Transverse colon (tissue), 4 donors: Measurements from ENCODE around the gene ZNF789. TPM values are rescaled to one million over a fixed set of nuclear protein-coding genes. Genes with fewer than 3 reads are reported as not detected.
A peak's percentile ranks its signal among the peaks of the same experiment; 100 is the strongest.
"Not testable (repeated sequence)": the region's sequence is repeated elsewhere in the genome, so short reads cannot be mapped to it uniquely, and the experiment has no call there.

ENCODE experiments used
- DNase-seq: peaks from one replicate; pipeline ENCODE4 v3.0.0-alpha.2; 2019
- H3K27ac ChIP-seq, 4 donors: fragments of 200-600 bp; sonication (generic); 2 replicates each; pipeline ENCODE4 v1.5.1; 2016 to 2018; ENCODE audit warnings: inconsistent platforms in 4 of 4
- H3K27me3 ChIP-seq: fragments of 200-600 bp; sonication (generic); 2 replicates; pipeline ENCODE4 v1.5.1; 2017; ENCODE audit warnings: inconsistent platforms
- H3K36me3 ChIP-seq, 4 donors: fragments of 200-600 bp; sonication (generic); 2 replicates each; pipeline ENCODE4 v1.5.1; 2017 to 2019; ENCODE audit warnings: inconsistent platforms in 4 of 4
- H3K4me1 ChIP-seq, 4 donors: fragments of 200-600 bp; sonication (generic); 2 replicates each; pipeline ENCODE4 v1.5.1; 2017 to 2020; ENCODE audit warnings: inconsistent platforms in 4 of 4
- H3K4me3 ChIP-seq, 4 donors: fragments of 200-600 bp; sonication (generic); 1 replicate in 1 of 4; 2 replicates in 3 of 4; pipeline versions ENCODE4 v1.5.1 to v1.6.1; 2017 to 2019; ENCODE audit warnings: inconsistent platforms in 4 of 4
- H3K9me3 ChIP-seq, 2 donors: fragments of 200-600 bp; sonication (generic); 2 replicates each; pipeline ENCODE4 v1.5.1; 2017 to 2019; ENCODE audit warnings: inconsistent platforms in 2 of 2
- CTCF ChIP-seq, 5 experiments: fragments of 200-600 bp in 3 of 5; fragments of 450-650 bp in 2 of 5; sonication (generic) in 3 of 5; IDR thresholded peaks; 1 replicate in 2 of 5; 2 replicates in 3 of 5; pipeline ENCODE4 v1.5.1; 2016 to 2017; ENCODE audit warnings: antibody characterized with exemption in 5 of 5, inconsistent platforms in 3 of 5, mild to moderate bottlenecking in 2 of 5, moderate library complexity in 1 of 5
- EP300 ChIP-seq: sonication (generic); formaldehyde crosslinking; IDR thresholded peaks from one replicate; pipeline ENCODE4 v1.6.1; 2017; ENCODE audit warnings: antibody characterized with exemption, low read depth
- POLR2A ChIP-seq: fragments of 450-650 bp; IDR thresholded peaks from one replicate; pipeline ENCODE4 v1.6.1; 2016; ENCODE audit warnings: antibody characterized with exemption, mild to moderate bottlenecking, moderate library complexity
- POLR2AphosphoS5 ChIP-seq, 3 donors: sonication (generic); formaldehyde crosslinking; IDR thresholded peaks; one replicate each; pipeline ENCODE4 v1.6.1; 2016; ENCODE audit warnings: antibody characterized with exemption in 3 of 3
- WGBS, 2 donors: methylation state at CpG; one replicate each; pipeline ENCODE4 v1.1.5; 2018; ENCODE audit warnings: low coverage in 1 of 2; 5-methylcytosine and 5-hydroxymethylcytosine counted together
- in situ Hi-C, 4 donors: fragments of 200-750 bp; cut with MboI; loops; one replicate each; pipeline versions ENCODE4 v1.15.0 to v1.15.1; 2017; ENCODE audit warnings: low sequenced_read_pairs in 3 of 4, low pct_ligation_motif_present in 1 of 4, low pct_unique_long_range_greater_than_20kb in 1 of 4
- intact Hi-C: fragments of 100-400 bp; cut with DNase I; formaldehyde crosslinking; loops from one replicate; pipeline ENCODE4 v1.15.1; 2023; ENCODE audit warnings: low total_unique reads
- total RNA-seq, 4 donors: library from RNA; depleted of rRNA; stranded (reverse); fragments of >200 nt; gene quantifications; one replicate each; pipeline ENCODE4 v1.1.0, GENCODE V29; 2016

The ZNF789 gene
- 10 to 100 TPM; 17.2 to 30.7 (median 20.1) TPM for total RNA-seq

DNA sequence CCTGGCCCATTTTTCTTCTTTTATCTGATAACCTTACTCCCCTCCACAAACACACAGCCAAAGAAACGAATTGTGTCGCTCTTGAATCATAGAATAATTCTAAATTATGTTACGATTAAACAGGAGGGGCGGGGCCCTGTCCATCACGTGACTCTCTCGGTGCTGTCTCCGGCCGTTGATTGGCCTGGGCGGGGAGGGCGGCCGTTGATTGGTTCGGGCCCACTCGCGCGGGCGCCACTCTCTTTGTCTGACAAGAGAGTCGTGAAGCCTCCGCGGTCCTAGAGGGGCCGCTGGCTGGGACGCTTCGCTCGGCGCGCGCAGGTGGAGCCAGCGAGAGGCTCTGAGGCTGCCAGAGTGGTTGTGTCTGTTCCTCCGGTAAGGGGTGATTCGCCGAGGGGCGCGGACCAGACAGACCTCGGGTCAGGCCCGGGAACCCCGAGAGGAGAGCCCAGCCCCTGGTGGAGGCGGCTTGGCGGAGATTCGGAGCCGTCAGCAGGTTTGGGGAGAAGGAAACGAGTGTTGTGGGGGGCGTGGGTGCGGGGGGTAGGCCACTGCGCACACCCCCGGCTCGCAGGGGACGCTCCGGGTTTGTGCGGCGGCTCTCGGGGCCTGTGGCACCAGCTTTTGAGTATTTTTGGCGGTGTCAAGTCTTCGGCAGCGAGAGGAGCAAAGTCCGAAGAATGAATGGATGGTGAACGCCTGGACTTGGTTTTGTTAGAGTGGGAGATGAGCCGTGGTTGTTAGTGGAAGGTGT, at the start of gene ZNF789:
TSS of gene ZNF789 (plus strand) at position 330 of the 754 bp plus-strand sequence. CDS start 3,567 bp downstream, outside the sequence.
- Histone ChIP-seq H3K4me1 (peaks cover 6 to 18% (median 14%) of the 10 kb centered on the region in 4 donors), H3K27me3 (no peaks in the 10 kb centered on the region), H3K9me3 (no peaks in the 10 kb centered on the region), H3K4me3 (peak within 1 kb of the TSS; percentile 71 to 91 (median 82)), H3K36me3 (no peaks in the 10 kb centered on the region), H3K27ac (peak within 1 kb of the TSS; percentile 90 to 96 (median 93))
- in situ Hi-C loops (no loop called here), intact Hi-C loops (no loop called here)
- peak; percentile 98 for DNase-seq
- WGBS, 2 donors, result 0% methylated on average over 1 to 55 of the region's 56 CpGs
- TF ChIP-seq POLR2A (peak; percentile 78), POLR2AphosphoS5 (IDR thresholded peaks at IDR 0.05) (peak; percentile 56 to 73 (median 67)), EP300 (no peak), CTCF (IDR thresholded peaks at IDR 0.05) (no peak)

DNA sequence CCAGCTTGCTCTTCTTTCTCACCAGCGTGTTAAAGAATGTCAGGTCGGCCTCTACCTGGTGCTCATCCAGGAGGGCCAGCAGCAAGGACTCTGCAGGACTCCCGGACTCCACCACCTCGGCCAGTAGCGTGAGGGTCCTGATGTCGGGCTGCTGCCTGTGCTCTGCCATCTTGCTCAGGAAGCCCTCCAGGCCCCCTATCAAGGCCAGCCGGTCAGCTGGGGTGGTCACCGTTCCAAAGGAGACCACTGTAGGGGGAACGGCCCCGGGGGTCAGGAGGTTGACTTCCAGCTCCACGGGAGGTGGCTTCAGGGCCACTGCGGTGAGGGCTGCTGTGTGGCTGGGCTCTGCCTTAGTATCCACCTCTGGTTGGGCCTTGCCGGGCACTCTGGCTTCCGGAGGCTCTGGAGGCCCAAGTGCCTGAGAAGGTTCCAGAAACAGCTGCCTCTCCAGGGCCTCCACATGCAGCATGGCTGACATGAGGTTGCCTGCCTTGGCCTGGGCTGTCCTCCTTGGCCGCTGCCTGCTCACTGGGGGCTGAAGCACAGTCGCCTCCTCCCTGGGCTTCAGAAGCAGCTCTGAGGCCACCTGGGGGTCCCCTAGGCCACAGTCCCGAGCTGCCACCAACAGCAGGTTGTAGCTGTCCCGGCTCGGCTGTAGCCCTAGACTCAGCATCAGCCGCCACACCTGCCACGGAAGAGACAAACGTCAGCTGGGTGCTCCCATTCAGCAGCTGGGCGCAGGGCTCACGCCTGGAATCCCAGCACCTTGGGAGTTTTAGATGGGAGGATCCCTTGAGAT, 47.6 kb upstream of the ZNF789 start:
- DNase-seq, result no peak
- Histone ChIP-seq H3K27ac (no peak overlapping the region), H3K4me1 (no peaks in the 10 kb centered on the region), H3K36me3 (peaks cover 0 to 13% (median 4%) of the 10 kb centered on the region in 4 donors), H3K4me3 (no peak overlapping the region), H3K27me3 (no peaks in the 10 kb centered on the region), H3K9me3 (no peaks in the 10 kb centered on the region)
- in situ Hi-C loops (no loop called here), intact Hi-C loops (no loop called here)
- WGBS, 2 donors, result 95% methylated on average over 19 of the region's 24 CpGs; no CpG with 5 or more reads in 1 of the 2 donors
- TF ChIP-seq POLR2AphosphoS5 (IDR thresholded peaks at IDR 0.05), result no peak
- no peak for TF ChIP-seq EP300
- TF ChIP-seq CTCF (IDR thresholded peaks at IDR 0.05), result no peak

DNA sequence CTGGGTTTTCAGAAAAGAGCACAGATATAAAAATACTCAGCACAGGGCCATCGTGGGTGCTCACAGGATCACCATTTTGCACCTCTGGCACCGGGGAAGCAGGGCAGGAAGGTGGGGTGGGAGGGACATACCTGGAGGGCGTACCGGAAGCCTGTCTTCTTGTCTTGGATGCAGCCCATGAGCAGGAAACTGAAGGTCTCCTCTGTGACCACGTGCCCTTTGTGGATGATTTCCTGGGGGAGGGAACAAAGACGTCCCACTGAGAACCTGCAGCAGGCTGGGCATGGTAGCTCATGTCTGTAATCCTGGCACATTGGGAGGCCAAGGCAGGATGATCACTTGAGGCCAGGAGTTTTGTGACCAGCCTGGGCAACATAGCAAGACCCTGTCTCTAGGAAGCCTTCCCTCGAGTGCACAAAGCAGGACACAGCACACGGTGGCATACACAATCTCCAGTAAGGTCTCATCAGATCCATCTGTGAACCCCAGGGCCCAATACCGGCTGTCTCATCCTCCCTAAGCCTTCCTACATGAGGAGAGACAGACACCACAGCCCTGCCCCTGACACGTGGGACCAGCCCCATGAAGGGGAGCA, 43.6 kb upstream of the ZNF789 start:
- intact Hi-C loops, result no loop called here
- WGBS, 2 donors, result 82% methylated on average over 10 of the region's 10 CpGs; no CpG with 5 or more reads in 1 of the 2 donors
- peaks cover 0 to 15% (median 2%) of the 10 kb centered on the region in 4 donors for H3K36me3 ChIP-seq
- in situ Hi-C loops, result no loop called here
- no peak for DNase-seq
- H3K27me3 ChIP-seq, result no peaks in the 10 kb centered on the region
- no peak overlapping the region for H3K4me3 ChIP-seq
- H3K27ac ChIP-seq, result no peak overlapping the region
- TF ChIP-seq EP300 (no peak), POLR2AphosphoS5 (IDR thresholded peaks at IDR 0.05) (no peak), POLR2A (no peak), CTCF (IDR thresholded peaks at IDR 0.05) (no peak)
- H3K4me1 ChIP-seq, result no peaks in the 10 kb centered on the region
- no peaks in the 10 kb centered on the region for H3K9me3 ChIP-seq

DNA sequence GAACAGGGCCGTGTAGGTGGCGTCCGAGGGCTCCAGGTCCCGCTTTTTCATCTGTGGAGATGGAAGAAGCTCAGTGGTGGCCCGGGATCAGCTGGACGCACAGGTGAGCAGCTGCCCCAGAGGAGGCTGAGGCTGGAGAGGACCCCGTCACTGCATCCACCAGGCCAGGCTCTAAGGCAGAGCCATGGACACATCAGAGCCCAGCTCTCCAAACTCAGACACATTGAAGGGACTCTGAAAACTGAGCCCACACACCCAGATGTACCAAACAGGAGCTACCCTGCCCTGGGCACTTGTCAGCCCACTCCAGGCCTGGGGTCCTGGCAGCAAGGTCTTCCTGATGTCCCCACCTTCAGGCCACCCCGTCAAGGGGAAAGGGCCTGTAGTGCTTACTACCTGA, 42.9 kb upstream of the ZNF789 start:
- Histone ChIP-seq H3K27me3 (no peaks in the 10 kb centered on the region), H3K4me1 (no peaks in the 10 kb centered on the region), H3K4me3 (no peak overlapping the region), H3K27ac (no peak overlapping the region), H3K9me3 (no peaks in the 10 kb centered on the region), H3K36me3 (peaks cover 0 to 10% (median 4%) of the 10 kb centered on the region in 4 donors)
- in situ Hi-C loops (no loop called here), intact Hi-C loops (no loop called here)
- TF ChIP-seq EP300, result no peak
- no peak for TF ChIP-seq CTCF (IDR thresholded peaks at IDR 0.05)
- no peak for TF ChIP-seq POLR2AphosphoS5 (IDR thresholded peaks at IDR 0.05)
- no peak for TF ChIP-seq POLR2A
- 91% methylated on average over 8 of the region's 8 CpGs; no CpG with 5 or more reads in 1 of the 2 donors for WGBS, 2 donors
- DNase-seq, result no peak

GRCh38 chr7:99431756-99432540, 40.7 kb upstream of the ZNF789 start:
- H3K27ac ChIP-seq, H3K4me1 ChIP-seq, H3K4me3 ChIP-seq, in situ Hi-C loops, H3K27me3 ChIP-seq, intact Hi-C loops, DNase-seq, H3K9me3 ChIP-seq: not testable (repeated sequence)
- WGBS, 2 donors, result 66 to 84% methylated on average over 5 to 13 of the region's 13 CpGs
- H3K36me3 ChIP-seq, result peaks cover 0 to 12% (median 5%) of the 10 kb centered on the region in 4 donors
